ENCODE results near the gene MUSTN1.

MUSTN1 gene

GRCh38 chr3:52843108-52843865 lies 8.5 kb upstream of the MUSTN1 start:
- Histone ChIP-seq H3K4me2 (ENCODE audit: insufficient read depth, low read length) (no peak overlapping the region), H3K79me2 (ENCODE audit: insufficient read depth, low read length) (no peaks in the 10 kb centered on the region), H3K4me1 (ENCODE audit: insufficient read depth, low read length) (no peaks in the 10 kb centered on the region), H2AFZ (ENCODE audit: low read depth, low read length) (no peak overlapping the region), H3K27me3 (ENCODE audit: insufficient read depth, low read length, poor library complexity) (no peaks in the 10 kb centered on the region), H3K27ac (ENCODE audit: low read length) (no peak overlapping the region), H3K9ac (ENCODE audit: low read depth, low read length) (no peak overlapping the region), H3K9me3 (ENCODE audit: insufficient read depth, low read length, severe bottlenecking) (no peaks in the 10 kb centered on the region), H4K20me1 (ENCODE audit: insufficient read depth, low read length) (no peaks in the 10 kb centered on the region), H3K4me3 (ENCODE audit: low read depth in 1 of 2, low read length in 2 of 2) (no peak overlapping the region), H3K36me3 (ENCODE audit: insufficient read depth, low read length) (peaks cover 20% of the 10 kb centered on the region)
- DNase-seq, result no peak
- no peak for ATAC-seq (ENCODE audit: insufficient read depth, low read depth)
- no peak for TF ChIP-seq EZH2 (IDR thresholded peaks at IDR 0.05; ENCODE audit: borderline replicate concordance, low read depth, low read length, severe bottlenecking)
- TF ChIP-seq, protein P1, sequence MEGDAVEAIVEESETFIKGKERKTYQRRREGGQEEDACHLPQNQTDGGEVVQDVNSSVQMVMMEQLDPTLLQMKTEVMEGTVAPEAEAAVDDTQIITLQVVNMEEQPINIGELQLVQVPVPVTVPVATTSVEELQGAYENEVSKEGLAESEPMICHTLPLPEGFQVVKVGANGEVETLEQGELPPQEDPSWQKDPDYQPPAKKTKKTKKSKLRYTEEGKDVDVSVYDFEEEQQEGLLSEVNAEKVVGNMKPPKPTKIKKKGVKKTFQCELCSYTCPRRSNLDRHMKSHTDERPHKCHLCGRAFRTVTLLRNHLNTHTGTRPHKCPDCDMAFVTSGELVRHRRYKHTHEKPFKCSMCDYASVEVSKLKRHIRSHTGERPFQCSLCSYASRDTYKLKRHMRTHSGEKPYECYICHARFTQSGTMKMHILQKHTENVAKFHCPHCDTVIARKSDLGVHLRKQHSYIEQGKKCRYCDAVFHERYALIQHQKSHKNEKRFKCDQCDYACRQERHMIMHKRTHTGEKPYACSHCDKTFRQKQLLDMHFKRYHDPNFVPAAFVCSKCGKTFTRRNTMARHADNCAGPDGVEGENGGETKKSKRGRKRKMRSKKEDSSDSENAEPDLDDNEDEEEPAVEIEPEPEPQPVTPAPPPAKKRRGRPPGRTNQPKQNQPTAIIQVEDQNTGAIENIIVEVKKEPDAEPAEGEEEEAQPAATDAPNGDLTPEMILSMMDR (IDR thresholded peaks at IDR 0.05; ENCODE audit: borderline replicate concordance, extremely low read depth, low read length, poor library complexity, severe bottlenecking), result no peak

DNA sequence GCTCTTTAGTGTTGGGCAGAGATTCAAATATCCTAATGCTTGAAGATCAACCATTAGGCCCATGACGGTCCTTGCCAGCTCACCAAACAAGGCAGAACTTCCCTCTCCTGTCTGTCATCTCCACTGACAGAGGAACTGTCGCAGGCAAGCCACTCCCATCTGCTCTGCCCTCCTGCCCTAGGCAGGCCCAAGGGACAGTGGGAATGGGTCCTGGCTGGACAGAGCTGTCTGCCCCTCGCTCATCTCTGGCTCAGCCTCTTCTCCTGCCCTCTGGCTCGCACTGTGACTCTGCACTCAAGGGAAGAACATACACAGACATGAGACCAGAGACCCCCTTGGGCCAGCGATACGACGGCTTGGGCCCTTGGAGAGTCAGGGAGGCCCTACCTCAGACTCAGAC lies 7.6 kb upstream of the MUSTN1 start:
- no peak overlapping the region for H3K4me2 ChIP-seq (ENCODE audit: insufficient read depth, low read length)
- no peak for DNase-seq

GRCh38 chr3:52841981-52842340 lies 7.1 kb upstream of the MUSTN1 start:
- no peak for TF ChIP-seq EZH2 (IDR thresholded peaks at IDR 0.05; ENCODE audit: borderline replicate concordance, low read depth, low read length, severe bottlenecking)
- TF ChIP-seq, protein P1 (IDR thresholded peaks at IDR 0.05; ENCODE audit: borderline replicate concordance, extremely low read depth, low read length, poor library complexity, severe bottlenecking), result no peak
- no peak overlapping the region for H2AFZ ChIP-seq (ENCODE audit: low read depth, low read length)
- H3K9me3 ChIP-seq (ENCODE audit: insufficient read depth, low read length, severe bottlenecking), result no peaks in the 10 kb centered on the region
- H3K27ac ChIP-seq (ENCODE audit: low read length), result no peak overlapping the region
- H3K4me1 ChIP-seq (ENCODE audit: insufficient read depth, low read length), result no peaks in the 10 kb centered on the region
- H3K4me2 ChIP-seq (ENCODE audit: insufficient read depth, low read length), result no peak overlapping the region
- peaks cover 17% of the 10 kb centered on the region for H3K36me3 ChIP-seq (ENCODE audit: insufficient read depth, low read length)
- H3K79me2 ChIP-seq (ENCODE audit: insufficient read depth, low read length), result no peaks in the 10 kb centered on the region
- ATAC-seq (ENCODE audit: insufficient read depth, low read depth) (no peak), DNase-seq (no peak)
- no peak overlapping the region for H3K4me3 ChIP-seq (ENCODE audit: low read depth in 1 of 2, low read length in 2 of 2)
- H3K27me3 ChIP-seq (ENCODE audit: insufficient read depth, low read length, poor library complexity), result no peaks in the 10 kb centered on the region
- H4K20me1 ChIP-seq (ENCODE audit: insufficient read depth, low read length), result no peaks in the 10 kb centered on the region
- H3K9ac ChIP-seq (ENCODE audit: low read depth, low read length), result no peak overlapping the region

More for the DNA sequence above, 7.6 kb upstream of the MUSTN1 start:
- TF ChIP-seq, protein P1 (IDR thresholded peaks at IDR 0.05; ENCODE audit: borderline replicate concordance, extremely low read depth, low read length, poor library complexity, severe bottlenecking), result no peak
- no peak for TF ChIP-seq EZH2 (IDR thresholded peaks at IDR 0.05; ENCODE audit: borderline replicate concordance, low read depth, low read length, severe bottlenecking)
- H3K79me2 ChIP-seq (ENCODE audit: insufficient read depth, low read length), result no peaks in the 10 kb centered on the region
- no peak overlapping the region for H3K27ac ChIP-seq (ENCODE audit: low read length)
- H3K4me3 ChIP-seq (ENCODE audit: low read depth in 1 of 2, low read length in 2 of 2), result no peak overlapping the region
- H3K36me3 ChIP-seq (ENCODE audit: insufficient read depth, low read length), result peaks cover 18% of the 10 kb centered on the region
- no peaks in the 10 kb centered on the region for H3K9me3 ChIP-seq (ENCODE audit: insufficient read depth, low read length, severe bottlenecking)
- ATAC-seq (ENCODE audit: insufficient read depth, low read depth), result no peak
- no peak overlapping the region for H3K9ac ChIP-seq (ENCODE audit: low read depth, low read length)
- no peaks in the 10 kb centered on the region for H3K27me3 ChIP-seq (ENCODE audit: insufficient read depth, low read length, poor library complexity)
- H3K4me1 ChIP-seq (ENCODE audit: insufficient read depth, low read length), result no peaks in the 10 kb centered on the region
- H4K20me1 ChIP-seq (ENCODE audit: insufficient read depth, low read length), result no peaks in the 10 kb centered on the region
- no peak overlapping the region for H2AFZ ChIP-seq (ENCODE audit: low read depth, low read length)

Measured in DND-41 (cell line).